ENCODE results near the gene NT5C1B. TPM values are rescaled to one million over a fixed set of nuclear protein-coding genes. Genes with fewer than 3 reads are reported as not detected.

The NT5C1B gene
- total and polyA plus RNA-seq, 11 donors, result not detected

DNA sequence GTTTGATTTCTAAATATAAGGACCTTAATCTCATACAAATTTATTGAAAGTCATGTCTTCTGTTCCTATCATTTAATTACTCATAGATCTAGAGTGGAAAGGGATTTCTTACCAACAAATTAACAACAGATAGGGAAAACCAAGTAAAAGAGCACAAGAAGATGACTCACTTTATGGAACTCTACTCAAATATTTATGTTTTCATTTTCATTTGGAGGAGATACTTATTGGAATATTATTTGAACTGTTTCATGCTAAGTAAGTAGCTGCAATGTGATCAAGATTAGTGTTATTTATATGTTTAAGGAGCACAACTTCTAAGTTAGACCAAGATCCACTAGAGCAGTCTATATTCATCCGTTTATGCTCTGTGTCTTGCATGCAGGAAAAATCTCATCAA is 1.3 kb downstream of the NT5C1B start:
- Histone ChIP-seq H3K9me3 (peaks cover 0 to 6% (median 0%) of the 10 kb centered on the region in 12 donors), H3K36me3 (no peaks in the 10 kb centered on the region), H3K27ac (no peak overlapping the region), H3K4me3 (no peak overlapping the region), H3K27me3 (no peaks in the 10 kb centered on the region), H3K4me1 (no peaks in the 10 kb centered on the region)
- 85 to 97% (median 93%) methylated on average over 1 of the region's 1 CpG for WGBS, 4 donors
- ATAC-seq, result no peak
- no peak for TF ChIP-seq CTCF (IDR thresholded peaks at IDR 0.05)
- TF ChIP-seq POLR2A (IDR thresholded peaks at IDR 0.05), result no peak
- intact Hi-C loops (cut with DNase I), result no loop called here
- no peak for DNase-seq

DNA sequence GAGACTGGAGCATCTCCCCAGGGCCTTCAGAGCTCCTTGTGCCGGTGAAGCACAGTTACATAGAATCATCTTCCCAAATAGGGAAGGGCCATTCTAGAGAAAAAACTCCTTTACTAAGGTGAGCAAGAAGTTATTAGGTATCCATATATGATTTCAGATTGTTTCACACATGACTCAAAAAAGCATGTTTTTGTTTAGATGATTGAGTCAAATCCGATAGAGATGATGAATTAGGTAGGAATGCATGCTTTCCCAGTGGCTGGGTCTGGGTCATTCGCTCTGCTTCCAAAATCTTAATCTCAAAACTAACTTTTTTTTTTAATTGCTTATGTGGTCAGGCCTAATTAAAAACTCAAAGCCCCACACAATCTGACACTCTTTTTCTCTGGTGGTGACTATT is 3.8 kb downstream of the NT5C1B start:
- TF ChIP-seq POLR2A (IDR thresholded peaks at IDR 0.05) (no peak), CTCF (IDR thresholded peaks at IDR 0.05) (no peak)
- H3K27me3 ChIP-seq, result no peaks in the 10 kb centered on the region
- DNase-seq (no peak), ATAC-seq (no peak)
- no peaks in the 10 kb centered on the region for H3K4me1 ChIP-seq
- no peak overlapping the region for H3K27ac ChIP-seq
- intact Hi-C loops (cut with DNase I), result no loop called here
- 91 to 93% (median 92%) methylated on average over 3 of the region's 3 CpGs for WGBS, 4 donors
- H3K9me3 ChIP-seq, result peaks cover 0 to 6% (median 0%) of the 10 kb centered on the region in 12 donors
- H3K4me3 ChIP-seq, result no peak overlapping the region
- no peaks in the 10 kb centered on the region for H3K36me3 ChIP-seq

- Histone ChIP-seq H3K4me1 (no peaks in the 10 kb centered on the region), H3K27me3 (no peaks in the 10 kb centered on the region), H3K9me3 (peaks cover 0 to 6% (median 0%) of the 10 kb centered on the region in 12 donors), H3K4me3 (no peak overlapping the region), H3K27ac (no peak overlapping the region), H3K36me3 (no peaks in the 10 kb centered on the region)
- intact Hi-C loops (cut with DNase I), result no loop called here
- no peak for ATAC-seq
- 82 to 91% (median 86%) methylated on average over 32 of the region's 32 CpGs for WGBS, 4 donors
- TF ChIP-seq POLR2A (IDR thresholded peaks at IDR 0.05) (no peak), CTCF (IDR thresholded peaks at IDR 0.05) (no peak)
- DNase-seq, result peak in 1 of 5 donors; percentile 47
Observed at GRCh38 chr2:18584608-18584954, 4.8 kb downstream of the NT5C1B start.

DNA sequence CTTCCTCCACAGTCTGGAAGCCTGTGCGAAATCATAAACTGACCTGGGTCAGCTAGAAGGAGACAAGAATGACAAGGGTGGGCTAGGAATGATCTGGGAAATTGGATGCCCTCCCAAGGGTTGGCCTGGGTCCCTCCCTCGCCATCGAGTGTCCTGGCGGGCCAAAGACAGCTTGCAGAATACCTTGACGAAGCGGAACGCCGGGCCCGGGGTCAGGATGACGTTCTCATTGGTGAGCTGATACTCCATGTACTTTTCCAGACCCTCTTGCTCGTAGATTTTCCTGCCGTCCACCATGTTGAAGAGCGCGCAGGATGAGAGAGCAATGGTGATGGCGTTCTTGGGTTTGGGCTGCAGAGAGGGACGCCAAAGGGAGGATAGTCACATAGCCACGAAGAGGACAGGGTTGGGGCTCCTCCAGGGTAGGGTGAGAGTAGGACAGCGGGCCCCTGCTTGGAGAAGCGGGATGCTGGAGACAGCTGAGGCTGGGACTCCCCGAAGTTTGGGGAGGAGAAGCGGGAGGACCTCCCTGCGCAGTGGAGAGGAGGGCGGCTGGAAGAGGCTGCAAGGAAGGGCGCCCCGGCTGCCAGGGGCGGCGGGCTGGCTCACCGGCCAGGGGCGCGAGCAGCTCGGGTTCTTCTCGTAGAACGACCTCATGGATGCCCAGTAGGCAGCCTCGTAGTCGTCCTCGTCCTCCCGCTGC is 5.3 kb downstream of the NT5C1B start:
- H3K4me3 ChIP-seq, result no peak overlapping the region
- TF ChIP-seq POLR2A (IDR thresholded peaks at IDR 0.05), result no peak
- TF ChIP-seq CTCF (IDR thresholded peaks at IDR 0.05), result no peak
- H3K27me3 ChIP-seq, result no peaks in the 10 kb centered on the region
- ATAC-seq, result peak in 1 of 4 donors; percentile 18
- no peak overlapping the region for H3K27ac ChIP-seq
- no peaks in the 10 kb centered on the region for H3K36me3 ChIP-seq
- 91 to 96% (median 93%) methylated on average over 37 of the region's 37 CpGs for WGBS, 4 donors
- DNase-seq, result peak in 1 of 5 donors; percentile 62
- intact Hi-C loops (cut with DNase I), result no loop called here
- no peaks in the 10 kb centered on the region for H3K4me1 ChIP-seq
- H3K9me3 ChIP-seq, result peaks cover 0 to 12% (median 3%) of the 10 kb centered on the region in 12 donors
